ENCODE measurements around the gene ADAMTS17.

- TF ChIP-seq POLR2A (IDR thresholded peaks at IDR 0.05; ENCODE audit: low read length) (no peak), GATA1 (IDR thresholded peaks at IDR 0.05; ENCODE audit: low read depth, low read length) (no peak)
Measured at GRCh38 chr15:100104245-100104644, 237.5 kb downstream of the ADAMTS17 start.
